K562 (cell line): Measurements from ENCODE around the gene CEP57. TPM values are rescaled to one million over a fixed set of nuclear protein-coding genes. Genes with fewer than 3 reads are reported as not detected.
A peak's percentile ranks its signal among the peaks of the same experiment; 100 is the strongest.

ENCODE experiments used
- ARHGAP35 ChIP-seq: fragments of 450-650 bp; IDR thresholded peaks from 2 replicates; pipeline ENCODE4 v1.6.1; 2018; ENCODE audit not compliant: partially characterized antibody
- ATF7 ChIP-seq: fragments of 450-650 bp; IDR thresholded peaks from 2 replicates; pipeline ENCODE4 v1.7.1; 2014; ENCODE audit warnings: mild to moderate bottlenecking, moderate library complexity
- CBFA2T2 ChIP-seq: fragments of 450-650 bp; conservative IDR thresholded peaks from 2 replicates; pipeline ENCODE4 v1.6.1; 2017; ENCODE audit warnings: mild to moderate bottlenecking
- CLOCK ChIP-seq: fragments of 250-450 bp; sonication (Bioruptor Pico); IDR thresholded peaks from 2 replicates; pipeline ENCODE4 v1.4.0; 2020; ENCODE audit warnings: mild to moderate bottlenecking, moderate library complexity, borderline replicate concordance
- CSDE1 ChIP-seq, 2 experiments: fragments of 450-650 bp; IDR thresholded peaks; 2 replicates each; pipeline ENCODE4 v1.6.1; 2016; ENCODE audit warnings: mild to moderate bottlenecking in 1 of 2
- ELF4 ChIP-seq: fragments of 450-650 bp; formaldehyde crosslinking; IDR thresholded peaks from 2 replicates; pipeline ENCODE4 v1.4.0; 2022; ENCODE audit warnings: missing genetic modification characterization
- HES1 ChIP-seq: fragments of 450-650 bp; IDR thresholded peaks from 2 replicates; pipeline ENCODE4 v1.6.1; 2016; ENCODE audit warnings: low read depth, mild to moderate bottlenecking, moderate library complexity
- MCM3 ChIP-seq: fragments of 450-650 bp; IDR thresholded peaks from 2 replicates; pipeline ENCODE4 v1.6.1; 2016
- MNT ChIP-seq, 2 experiments: fragments of 450-650 bp; conservative IDR thresholded peaks; 2 replicates each; pipeline ENCODE4 v1.6.1; 2017; ENCODE audit warnings: mild to moderate bottlenecking in 2 of 2, moderate library complexity in 2 of 2
- MYC ChIP-seq, 2 experiments: fragments of 250-450 bp in 1 of 2; sonication (Bioruptor Pico) in 1 of 2; IDR thresholded peaks; 2 replicates each; pipeline versions ENCODE4 v1.5.1 to v1.6.1; 2012 to 2021; ENCODE audit warnings: low read depth in 2 of 2, borderline replicate concordance in 1 of 2, improper control_type of control experiment in 1 of 2, low read length in 1 of 2, mild to moderate bottlenecking in 1 of 2, moderate library complexity in 1 of 2
- NEUROD1 ChIP-seq: fragments of 150-350 bp; IDR thresholded peaks from 2 replicates; pipeline ENCODE4 v1.6.1; 2014; ENCODE audit warnings: borderline replicate concordance, low read length, low read depth; ENCODE audit not compliant: partially characterized antibody
- NFE2 ChIP-seq: IDR thresholded peaks from 2 replicates; pipeline ENCODE4 v1.6.1; 2014; ENCODE audit warnings: antibody characterized with exemption, low read depth
- NR4A1 ChIP-seq, 2 experiments: fragments of 250-450 bp in 1 of 2; fragments of 450-650 bp in 1 of 2; sonication (Bioruptor Pico) in 1 of 2; IDR thresholded peaks; 2 replicates each; pipeline versions ENCODE4 v1.4.0 to v1.6.1; 2016 to 2020; ENCODE audit warnings: mild to moderate bottlenecking in 2 of 2, missing compliant biosample characterization in 1 of 2, missing genetic modification characterization in 1 of 2, moderate library complexity in 1 of 2
- PPARD ChIP-seq: fragments of 250-450 bp; sonication (Bioruptor Pico); IDR thresholded peaks from 2 replicates; pipeline ENCODE4 v1.8.0; 2022; ENCODE audit warnings: inconsistent platforms, mild to moderate bottlenecking, moderate library complexity
- SMARCC2 ChIP-seq: fragments of 450-650 bp; IDR thresholded peaks from 2 replicates; pipeline ENCODE4 v1.6.1; 2017; ENCODE audit warnings: antibody characterized with exemption, moderate library complexity, mild to moderate bottlenecking, low read depth
- SRF ChIP-seq, 2 experiments: fragments of 250-450, 450-650 bp in 1 of 2; sonication (Bioruptor Pico) in 1 of 2; sonication (generic) in 1 of 2; formaldehyde crosslinking; IDR thresholded peaks; 2 replicates each; pipeline versions ENCODE4 v1.5.0 to v1.5.1; 2020 to 2022; ENCODE audit warnings: mild to moderate bottlenecking in 1 of 2, missing genetic modification reagents in 1 of 2
- THAP12 ChIP-seq: fragments of 250-450 bp; sonication (Bioruptor Pico); IDR thresholded peaks from 2 replicates; pipeline ENCODE4 v1.9.0; 2021; ENCODE audit warnings: mild to moderate bottlenecking, inconsistent platforms
- ZNF431 ChIP-seq: sonication (generic); formaldehyde crosslinking; IDR thresholded peaks from 2 replicates; pipeline ENCODE4 v1.8.0; 2022; ENCODE audit warnings: mild to moderate bottlenecking, missing genetic modification reagents
- ZNF444 ChIP-seq: fragments of 250-450 bp; sonication (Bioruptor Pico); IDR thresholded peaks from 2 replicates; pipeline ENCODE4 v1.4.0; 2020; ENCODE audit warnings: mild to moderate bottlenecking, moderate library complexity
- ZNF583 ChIP-seq: fragments of 250-450 bp; sonication (Bioruptor Pico); IDR thresholded peaks from 2 replicates; pipeline ENCODE4 v1.4.0; 2020
- ZNF778 ChIP-seq: fragments of 450-650 bp; formaldehyde crosslinking; IDR thresholded peaks from 2 replicates; pipeline ENCODE4 v1.4.0; 2020; ENCODE audit warnings: mild to moderate bottlenecking, moderate library complexity
- ZNF830 ChIP-seq: fragments of 250-450 bp; sonication (Bioruptor Pico); IDR thresholded peaks from 2 replicates; pipeline ENCODE4 v1.5.0; 2021; ENCODE audit warnings: mild to moderate bottlenecking
- polyA plus RNA-seq, 8 experiments: library from polyadenylated mRNA; depleted of rRNA in 4 of 8; stranded (reverse) in 5 of 8; unstranded in 3 of 8; fragments of >200 nt; fragmentation: Nextera tagmentation in 2 of 8; fragmentation: Illumina TruSeq in 1 of 8; extraction: Ambion mirVana in 2 of 8; extraction: Trizol in 1 of 8; gene quantifications; 2 replicates each; pipeline versions ENCODE4 v1.2.1 to v1.2.3, GENCODE V29; 2011 to 2014; ENCODE audit warnings: inconsistent platforms in 1 of 8, missing spikeins in 1 of 8
- total RNA-seq, 7 experiments: library from RNA; depleted of rRNA in 6 of 7; stranded (reverse); fragments of >200 nt in 6 of 7; fragmentation: Illumina TruSeq in 2 of 7; extraction: Trizol in 2 of 7; gene quantifications; 2 replicates each; pipeline versions ENCODE4 v1.2.1 to v1.2.3, GENCODE V29; 2011 to 2021; ENCODE audit warnings: low replicate concordance in 1 of 7

Gene CEP57
- total and polyA plus RNA-seq, 9 of the 15 experiments (the other 6 are each of a cell fraction or from before 2014, with no cell fraction given) = 25.1 to 88.1 (median 65.2) TPM

GRCh38 chr11:95789506-95790122 lies 684 bp upstream of the CEP57 start, which contains the start of gene FAM76B (continued):
- TF ChIP-seq THAP12 (CRISPR knock-in tag) (peak; percentile 36; the same call in 1 of the 2 replicates), CSDE1 (IDR thresholded peaks at IDR 0.05) (no peak), ELF4 (CRISPR knock-in tag) (peak; percentile 76; the same call in 1 of the 2 replicates), PPARD (CRISPR knock-in tag) (no peak), MCM3 (no peak), CBFA2T2 (no peak), ZNF778 (no peak), ZNF830 (CRISPR knock-in tag) (peak; percentile 73; the same call in 1 of the 2 replicates), ATF7 (no peak; the same call in 1 of the 2 replicates), SMARCC2 (no peak), SRF (CRISPR knock-in tag; IDR thresholded peaks at IDR 0.05) (no peak; a peak in 1 of 4 replicates), MNT (conservative IDR thresholded peaks at IDR 0.05) (peak; percentile 29 to 75; a peak in 3 of 4 replicates), NR4A1 (CRISPR knock-in tag; IDR thresholded peaks at IDR 0.05) (no peak), NR4A1 (tag; IDR thresholded peaks at IDR 0.05) (no peak), CLOCK (CRISPR knock-in tag) (no peak), ZNF444 (CRISPR knock-in tag) (peak; percentile 90), ZNF431 (CRISPR knock-in tag) (no peak), ARHGAP35 (no peak), NFE2 (no peak), NEUROD1 (peak; percentile 41), ZNF583 (no peak), MYC (IDR thresholded peaks at IDR 0.05; ENCODE audit: low read depth, low read length) (0 out of 2 replicates have a peak, but pooled peaks have one; percentile 61), MYC (CRISPR knock-in tag; IDR thresholded peaks at IDR 0.05; ENCODE audit: borderline replicate concordance, low read depth) (no peak), HES1 (no peak)
